ENCODE measurements around the gene MICAL2.

MICAL2 gene

GRCh38 chr11:12258451-12258850, 148.1 kb downstream of the MICAL2 start:
- TF ChIP-seq CTCF (IDR thresholded peaks at IDR 0.05; ENCODE audit: low read depth, low read length): no peak
- H3K36me3 ChIP-seq: no peaks in the 10 kb centered on the region
- H3K27ac ChIP-seq: no peak overlapping the region
- no peaks in the 10 kb centered on the region for H3K9me3 ChIP-seq (ENCODE audit: severe bottlenecking)
- H3K27me3 ChIP-seq (ENCODE audit: insufficient read depth, low read depth, severe bottlenecking): no peaks in the 10 kb centered on the region
- H3K4me3 ChIP-seq (ENCODE audit: low read depth, low read length): no peak overlapping the region
- no peak for DNase-seq

- H3K4me3 ChIP-seq (ENCODE audit: low read depth, low read length): no peak overlapping the region
- H3K27ac ChIP-seq: no peak overlapping the region
- no peak for TF ChIP-seq CTCF (IDR thresholded peaks at IDR 0.05; ENCODE audit: low read depth, low read length)
- no peaks in the 10 kb centered on the region for H3K36me3 ChIP-seq
- DNase-seq: no peak
- no peaks in the 10 kb centered on the region for H3K27me3 ChIP-seq (ENCODE audit: insufficient read depth, low read depth, severe bottlenecking)
- no peaks in the 10 kb centered on the region for H3K9me3 ChIP-seq (ENCODE audit: severe bottlenecking)
Observed at GRCh38 chr11:12259956-12260355, 149.6 kb downstream of the MICAL2 start.

GRCh38 chr11:12260731-12261521, 150.5 kb downstream of the MICAL2 start:
- no peaks in the 10 kb centered on the region for H3K36me3 ChIP-seq
- H3K9me3 ChIP-seq (ENCODE audit: severe bottlenecking): no peaks in the 10 kb centered on the region
- TF ChIP-seq CTCF (IDR thresholded peaks at IDR 0.05; ENCODE audit: low read depth, low read length): no peak
- H3K27me3 ChIP-seq (ENCODE audit: insufficient read depth, low read depth, severe bottlenecking): no peaks in the 10 kb centered on the region
- H3K4me3 ChIP-seq (ENCODE audit: low read depth, low read length): no peak overlapping the region
- no peak for DNase-seq
- H3K27ac ChIP-seq: no peak overlapping the region

GRCh38 chr11:12261551-12261950, 151.2 kb downstream of the MICAL2 start:
- Histone ChIP-seq H3K27me3 (ENCODE audit: insufficient read depth, low read depth, severe bottlenecking) (no peaks in the 10 kb centered on the region), H3K9me3 (ENCODE audit: severe bottlenecking) (no peaks in the 10 kb centered on the region), H3K4me3 (ENCODE audit: low read depth, low read length) (no peak overlapping the region), H3K36me3 (no peaks in the 10 kb centered on the region), H3K27ac (no peak overlapping the region)
- DNase-seq: no peak
- no peak for TF ChIP-seq CTCF (IDR thresholded peaks at IDR 0.05; ENCODE audit: low read depth, low read length)

GRCh38 chr11:12263141-12263693, 152.8 kb downstream of the MICAL2 start:
- no peaks in the 10 kb centered on the region for H3K9me3 ChIP-seq (ENCODE audit: severe bottlenecking)
- no peak overlapping the region for H3K27ac ChIP-seq
- no peaks in the 10 kb centered on the region for H3K36me3 ChIP-seq
- H3K27me3 ChIP-seq (ENCODE audit: insufficient read depth, low read depth, severe bottlenecking): no peaks in the 10 kb centered on the region
- no peak for TF ChIP-seq CTCF (IDR thresholded peaks at IDR 0.05; ENCODE audit: low read depth, low read length)
- no peak for DNase-seq
- no peak overlapping the region for H3K4me3 ChIP-seq (ENCODE audit: low read depth, low read length)

Data from WERI-Rb-1 (cell line).